Mucosa of rectum (tissue), 2 donors: ENCODE data around the gene RTRAF.

Experiments used
- H3K27ac ChIP-seq, 2 donors: one replicate each; pipeline ENCODE4 v1.7.0; 2013; ENCODE audit warnings: inconsistent platforms in 2 of 2, low read depth in 2 of 2, low read length in 2 of 2
- H3K27me3 ChIP-seq, 2 donors: one replicate each; pipeline ENCODE4 v1.7.0; 2013; ENCODE audit warnings: low read length in 2 of 2; ENCODE audit not compliant: control insufficient read depth in 2 of 2, insufficient read depth in 2 of 2
- H3K36me3 ChIP-seq, 2 donors: one replicate each; pipeline ENCODE4 v1.7.0; 2013; ENCODE audit warnings: low read length in 2 of 2; ENCODE audit not compliant: control insufficient read depth in 2 of 2, insufficient read depth in 2 of 2
- H3K4me1 ChIP-seq, 2 donors: one replicate each; pipeline ENCODE4 v1.7.0; 2013; ENCODE audit warnings: low read length in 2 of 2, mild to moderate bottlenecking in 1 of 2; ENCODE audit not compliant: control insufficient read depth in 2 of 2, insufficient read depth in 2 of 2
- H3K4me3 ChIP-seq, 2 donors: one replicate each; pipeline ENCODE4 v1.7.0; 2013; ENCODE audit warnings: low read length in 2 of 2
- H3K9ac ChIP-seq, 2 donors: one replicate each; pipeline ENCODE4 v1.7.0; 2013; ENCODE audit warnings: low read length in 2 of 2, low read depth in 1 of 2, mild to moderate bottlenecking in 1 of 2
- H3K9me3 ChIP-seq, 2 donors: one replicate each; pipeline ENCODE4 v1.7.0; 2013; ENCODE audit warnings: low read length in 2 of 2; ENCODE audit not compliant: control insufficient read depth in 2 of 2
- donor health status: healthy.
- donor health status: Normal muscosa, but diverticular disease.

The RTRAF gene

GRCh38 chr14:52018252-52018651 is 28.9 kb downstream of the RTRAF start:
- no peaks in the 10 kb centered on the region for H3K9me3 ChIP-seq
- peak overlapping the region in 1 of 2 donors; percentile 23 for H3K4me3 ChIP-seq
- peak overlapping the region; percentile 62 to 76 for H3K27ac ChIP-seq
- H3K9ac ChIP-seq = no peak overlapping the region
- H3K4me1 ChIP-seq = peaks cover 28 to 30% of the 10 kb centered on the region in 2 donors
- no peaks in the 10 kb centered on the region for H3K36me3 ChIP-seq
- H3K27me3 ChIP-seq = no peaks in the 10 kb centered on the region

GRCh38 chr14:52018970-52019369 is 29.6 kb downstream of the RTRAF start:
- Histone ChIP-seq H3K36me3 (no peaks in the 10 kb centered on the region), H3K4me1 (peaks cover 28 to 30% of the 10 kb centered on the region in 2 donors), H3K9ac (no peak overlapping the region), H3K27ac (peak overlapping the region; percentile 62 to 76), H3K27me3 (no peaks in the 10 kb centered on the region), H3K9me3 (no peaks in the 10 kb centered on the region), H3K4me3 (peak overlapping the region; percentile 20 to 23)

- Histone ChIP-seq H3K27me3 (no peaks in the 10 kb centered on the region), H3K4me3 (peak overlapping the region; percentile 20 to 56), H3K36me3 (no peaks in the 10 kb centered on the region), H3K9ac (peak overlapping the region; percentile 47 to 53), H3K9me3 (no peaks in the 10 kb centered on the region), H3K27ac (peak overlapping the region; percentile 76 to 83), H3K4me1 (peaks cover 28 to 30% of the 10 kb centered on the region in 2 donors)
Measured at GRCh38 chr14:52020161-52020714, 30.9 kb downstream of the RTRAF start.

- H3K27ac ChIP-seq = peak overlapping the region; percentile 75 to 83
- H3K36me3 ChIP-seq = no peaks in the 10 kb centered on the region
- H3K4me3 ChIP-seq = peak overlapping the region; percentile 2 to 23
- peaks cover 28 to 30% of the 10 kb centered on the region in 2 donors for H3K4me1 ChIP-seq
- no peak overlapping the region for H3K9ac ChIP-seq
- no peaks in the 10 kb centered on the region for H3K27me3 ChIP-seq
- no peaks in the 10 kb centered on the region for H3K9me3 ChIP-seq
Measured at GRCh38 chr14:52020866-52021717, 31.7 kb downstream of the RTRAF start.

GRCh38 chr14:52021957-52022600 is 32.7 kb downstream of the RTRAF start:
- Histone ChIP-seq H3K9ac (no peak overlapping the region), H3K27me3 (no peaks in the 10 kb centered on the region), H3K4me3 (no peak overlapping the region), H3K27ac (peak overlapping the region in 1 of 2 donors; percentile 75), H3K36me3 (no peaks in the 10 kb centered on the region), H3K9me3 (no peaks in the 10 kb centered on the region), H3K4me1 (peaks cover 28 to 30% of the 10 kb centered on the region in 2 donors)

GRCh38 chr14:52023518-52023917 is 34.2 kb downstream of the RTRAF start:
- no peaks in the 10 kb centered on the region for H3K9me3 ChIP-seq
- no peak overlapping the region for H3K9ac ChIP-seq
- no peak overlapping the region for H3K4me3 ChIP-seq
- no peak overlapping the region for H3K27ac ChIP-seq
- no peaks in the 10 kb centered on the region for H3K36me3 ChIP-seq
- H3K27me3 ChIP-seq = no peaks in the 10 kb centered on the region
- H3K4me1 ChIP-seq = peaks cover 27 to 28% of the 10 kb centered on the region in 2 donors

GRCh38 chr14:52025310-52025709 is 36.0 kb downstream of the RTRAF start:
- Histone ChIP-seq H3K36me3 (no peaks in the 10 kb centered on the region), H3K9ac (no peak overlapping the region), H3K9me3 (no peaks in the 10 kb centered on the region), H3K27me3 (no peaks in the 10 kb centered on the region), H3K4me3 (no peak overlapping the region), H3K27ac (no peak overlapping the region), H3K4me1 (peaks cover 11% of the 10 kb centered on the region in 2 donors)

GRCh38 chr14:52026017-52026660 is 36.8 kb downstream of the RTRAF start:
- peaks cover 10 to 11% of the 10 kb centered on the region in 2 donors for H3K4me1 ChIP-seq
- H3K27ac ChIP-seq = no peak overlapping the region
- no peaks in the 10 kb centered on the region for H3K9me3 ChIP-seq
- no peaks in the 10 kb centered on the region for H3K27me3 ChIP-seq
- no peaks in the 10 kb centered on the region for H3K36me3 ChIP-seq
- no peak overlapping the region for H3K9ac ChIP-seq
- H3K4me3 ChIP-seq = no peak overlapping the region

GRCh38 chr14:52026901-52027300 is 37.6 kb downstream of the RTRAF start:
- H3K4me1 ChIP-seq = peaks cover 4% of the 10 kb centered on the region in 2 donors
- H3K27ac ChIP-seq = no peak overlapping the region
- H3K27me3 ChIP-seq = no peaks in the 10 kb centered on the region
- no peak overlapping the region for H3K4me3 ChIP-seq
- H3K9me3 ChIP-seq = no peaks in the 10 kb centered on the region
- no peaks in the 10 kb centered on the region for H3K36me3 ChIP-seq
- no peak overlapping the region for H3K9ac ChIP-seq

GRCh38 chr14:52029881-52030280 is 40.5 kb downstream of the RTRAF start:
- Histone ChIP-seq H3K9ac (no peak overlapping the region), H3K9me3 (no peaks in the 10 kb centered on the region), H3K27ac (no peak overlapping the region), H3K27me3 (no peaks in the 10 kb centered on the region), H3K4me3 (no peak overlapping the region), H3K36me3 (no peaks in the 10 kb centered on the region), H3K4me1 (peaks cover 0 to 4% of the 10 kb centered on the region in 2 donors)
